ENCODE results near the gene PNKP. TPM values are rescaled to one million over a fixed set of nuclear protein-coding genes. Genes with fewer than 3 reads are reported as not detected.

The PNKP gene
- total RNA-seq, 1 donor from 2014 or later = 31.5 TPM

DNA sequence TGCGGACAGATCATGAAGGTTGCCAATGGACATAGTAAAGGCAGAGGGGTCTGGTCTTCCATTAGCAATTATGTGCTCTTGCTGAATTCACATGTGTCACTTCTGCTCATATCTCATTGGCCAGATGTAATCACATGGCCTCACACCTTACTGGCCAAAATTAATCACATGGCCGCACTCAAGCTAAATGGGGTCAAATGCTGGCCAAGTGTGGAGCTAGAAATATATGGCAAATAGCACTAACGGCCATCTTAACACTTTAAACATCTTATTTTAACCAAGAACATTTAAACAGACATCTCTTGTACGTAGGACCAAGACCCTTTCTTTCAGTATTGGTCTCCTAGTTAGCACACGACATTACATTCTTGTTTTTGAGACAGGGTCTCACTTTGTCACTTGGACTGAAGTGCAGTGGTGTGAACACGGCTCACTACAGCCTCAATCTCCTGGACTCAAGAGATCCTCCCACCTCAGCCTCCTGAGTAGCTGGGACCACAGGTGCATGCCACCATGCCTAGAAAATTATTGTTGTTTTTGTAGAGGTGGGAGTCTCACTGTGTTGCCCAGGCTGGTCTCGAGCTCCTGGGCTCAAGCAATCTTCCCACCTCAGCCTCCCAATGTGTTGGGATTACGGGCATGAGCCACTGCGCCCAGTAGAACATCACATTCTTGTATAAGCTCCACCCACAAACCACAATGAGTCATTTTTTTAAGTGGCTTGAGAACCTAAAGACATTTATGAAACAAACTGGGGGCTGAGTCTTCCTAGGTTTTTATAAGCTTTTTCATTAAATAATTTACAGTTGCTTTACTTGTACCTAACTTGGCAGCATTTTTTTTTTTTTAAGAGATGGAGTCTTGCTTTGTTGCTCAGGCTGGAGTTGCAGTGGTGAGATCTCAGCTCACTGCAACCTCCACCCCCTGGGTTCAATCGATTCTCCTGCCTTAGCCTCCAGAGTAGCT, 19.4 kb downstream of the PNKP start:
- DNase-seq (ENCODE audit: low spot score) = no peak

- DNase-seq (ENCODE audit: low spot score) = no peak
Observed at GRCh38 chr19:49846408-49846807, 21.0 kb downstream of the PNKP start.

- DNase-seq (ENCODE audit: low spot score) = no peak
Observed at GRCh38 chr19:49845414-49845813, 22.0 kb downstream of the PNKP start.

GRCh38 chr19:49844138-49845095, 23.0 kb downstream of the PNKP start:
- no peak for DNase-seq (ENCODE audit: low spot score)

DNA sequence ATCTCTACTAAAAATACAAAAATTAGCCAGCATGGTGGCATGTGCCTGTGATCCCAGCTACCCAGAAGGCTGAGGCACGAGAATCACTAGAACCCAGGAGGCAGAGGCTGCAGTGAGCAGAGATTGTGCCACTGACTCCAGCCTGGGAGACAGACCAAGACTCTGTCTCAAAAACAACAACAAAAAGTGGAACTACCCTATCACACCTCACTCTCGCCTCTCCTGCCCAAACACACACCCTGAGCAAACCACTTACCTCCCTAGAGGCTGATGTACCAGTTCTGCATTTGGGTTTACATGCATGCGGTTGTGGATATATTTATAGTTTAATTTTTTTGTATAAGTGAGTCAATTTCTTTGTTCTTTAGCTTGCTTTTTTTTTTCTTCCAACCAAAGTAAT, 24.1 kb downstream of the PNKP start:
- DNase-seq (ENCODE audit: low spot score) = no peak

GRCh38 chr19:49840736-49841249, 26.6 kb downstream of the PNKP start:
- no peak for DNase-seq (ENCODE audit: low spot score)

- DNase-seq (ENCODE audit: low spot score) = no peak
Observed at GRCh38 chr19:49840321-49840720, 27.1 kb downstream of the PNKP start.

- no peak for DNase-seq (ENCODE audit: low spot score)
Observed at GRCh38 chr19:49839713-49840112, 27.7 kb downstream of the PNKP start.

DNA sequence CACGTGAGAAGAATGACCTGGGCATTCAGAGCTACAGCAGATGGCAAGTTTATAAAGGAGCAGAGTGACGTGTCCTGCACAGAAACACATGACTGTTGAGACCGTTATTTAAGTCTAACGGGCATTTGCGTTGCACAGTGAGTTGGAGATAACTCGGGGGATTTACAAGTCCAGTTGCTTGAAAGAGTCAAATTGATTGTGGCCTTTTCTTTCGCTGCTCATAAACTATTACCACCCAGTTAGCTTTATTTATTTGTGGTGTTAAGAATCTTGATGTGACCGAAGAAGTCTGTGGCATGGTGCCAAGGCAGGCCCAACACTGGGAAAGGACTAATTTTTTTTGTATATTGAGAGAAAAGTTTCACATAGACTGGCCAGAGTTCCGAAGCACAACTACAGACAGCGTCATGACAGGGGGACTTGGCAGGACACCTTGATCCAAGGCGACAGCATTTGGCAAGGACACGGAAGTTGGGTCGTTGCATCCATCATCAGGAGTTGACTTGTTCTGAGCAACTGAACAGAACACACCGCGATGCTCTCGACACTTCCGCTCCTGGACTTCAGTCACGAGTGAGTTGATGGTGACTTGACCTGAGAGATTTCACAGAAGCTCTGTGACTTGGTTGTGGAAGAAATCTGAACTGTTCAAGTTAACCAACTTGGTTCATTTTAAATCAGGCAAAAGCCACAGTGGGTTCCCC, 28.3 kb downstream of the PNKP start:
- DNase-seq (ENCODE audit: low spot score) = no peak

- no peak for DNase-seq (ENCODE audit: low spot score)
Observed at GRCh38 chr19:49837425-49837824, 30.0 kb downstream of the PNKP start.

- DNase-seq (ENCODE audit: low spot score) = no peak
Observed at GRCh38 chr19:49837009-49837310, 30.4 kb downstream of the PNKP start.

DNA sequence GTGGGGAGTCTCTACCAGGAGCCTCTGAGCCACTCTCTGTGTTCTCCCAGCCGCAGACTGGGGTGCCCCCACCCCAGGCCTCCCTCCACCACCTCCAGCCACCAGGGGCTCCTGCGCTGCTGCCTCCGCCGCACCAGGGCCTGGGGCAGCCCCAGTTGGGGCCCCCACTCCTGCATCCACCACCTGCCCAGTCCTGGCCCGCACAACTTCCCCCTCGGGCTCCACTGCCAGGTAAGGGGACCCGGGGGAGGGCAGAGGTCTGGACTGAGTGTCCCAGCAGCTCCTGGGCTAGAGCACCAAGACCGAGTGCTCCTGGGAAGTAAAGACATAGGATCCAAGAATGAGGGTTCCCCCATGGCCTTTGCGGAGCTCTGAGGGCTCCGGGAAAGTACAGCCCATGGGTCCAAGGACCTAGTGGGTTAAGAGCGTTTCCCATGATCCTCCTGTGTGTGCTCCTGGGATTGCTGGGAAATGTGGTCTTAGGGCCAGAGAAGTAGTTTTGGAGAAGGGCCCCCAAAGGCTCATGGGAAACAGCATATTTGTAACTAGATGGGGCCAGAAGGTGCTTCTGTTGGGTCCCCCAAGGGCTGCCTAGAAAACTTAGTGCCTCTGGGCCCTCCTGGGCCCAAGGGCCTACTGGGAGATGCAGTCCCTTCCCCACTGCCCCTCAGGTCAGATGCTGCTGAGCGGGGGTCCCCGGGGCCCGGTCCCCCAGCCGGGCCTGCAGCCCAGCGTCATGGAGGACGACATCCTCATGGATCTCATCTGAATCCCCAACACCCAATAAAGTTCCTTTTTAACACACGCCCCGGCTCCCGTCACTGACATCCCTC, 31.0 kb downstream of the PNKP start:
- no peak for DNase-seq (ENCODE audit: low spot score)

- DNase-seq (ENCODE audit: low spot score) = no peak
Observed at GRCh38 chr19:49835562-49835961, 31.8 kb downstream of the PNKP start.

GRCh38 chr19:49833599-49833998, 33.8 kb downstream of the PNKP start:
- DNase-seq (ENCODE audit: low spot score) = no peak

- DNase-seq (ENCODE audit: low spot score) = no peak
Observed at GRCh38 chr19:49832556-49832955, 34.8 kb downstream of the PNKP start.

GRCh38 chr19:49831592-49831991, 35.8 kb downstream of the PNKP start:
- no peak for DNase-seq (ENCODE audit: low spot score)

GRCh38 chr19:49830766-49831165, 36.6 kb downstream of the PNKP start:
- DNase-seq (ENCODE audit: low spot score) = no peak

DNA sequence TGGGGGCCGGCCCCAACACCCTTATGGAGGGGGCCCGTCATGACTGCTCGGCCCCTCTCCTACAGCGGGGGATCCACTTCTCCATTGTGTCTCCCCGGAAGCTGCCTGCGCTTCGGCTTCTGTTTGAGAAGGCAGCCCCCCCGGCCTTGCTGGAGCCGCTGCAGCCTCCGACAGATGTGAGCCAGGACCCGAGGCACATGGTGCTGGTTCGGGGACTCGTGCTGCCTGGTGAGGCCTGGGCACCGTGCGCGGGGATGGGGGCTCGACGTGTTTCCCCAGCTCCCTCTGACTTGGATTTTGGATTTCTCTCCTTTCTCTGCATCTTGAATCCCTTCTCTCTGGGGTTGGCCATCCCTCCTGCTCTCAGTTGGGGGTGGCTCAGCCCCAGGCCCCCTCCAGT, 37.7 kb downstream of the PNKP start:
- DNase-seq (ENCODE audit: low spot score) = no peak

- DNase-seq (ENCODE audit: low spot score) = no peak
Observed at GRCh38 chr19:49829200-49829599, 38.2 kb downstream of the PNKP start.

DNA sequence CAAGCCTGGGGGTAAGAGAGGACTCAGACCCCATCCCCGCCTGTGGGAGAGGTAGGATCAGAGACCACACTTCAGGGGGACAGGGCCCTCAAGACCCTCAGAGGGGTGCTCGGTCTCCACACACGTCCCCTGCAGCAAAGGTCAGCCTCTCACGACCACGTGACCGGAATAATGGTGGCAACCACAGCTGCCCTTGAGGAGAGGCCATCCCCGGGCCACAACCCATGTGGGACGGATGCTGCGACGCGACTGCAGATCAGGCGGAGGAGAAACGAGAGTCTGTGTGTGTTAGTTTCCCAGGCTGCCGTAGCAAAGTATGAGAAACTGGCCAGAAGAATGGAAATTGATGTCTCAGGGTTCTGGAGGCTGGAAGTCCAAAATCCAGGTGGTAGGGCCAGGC, 40.3 kb downstream of the PNKP start:
- DNase-seq (ENCODE audit: low spot score) = no peak

GRCh38 chr19:49824662-49825061, 42.7 kb downstream of the PNKP start:
- DNase-seq (ENCODE audit: low spot score) = no peak
